BE2C (cell line): Measurements from ENCODE around the gene SLX4IP.

Source experiments
- DNase-seq: peaks from one replicate; pipeline ENCODE4 v3.0.0-alpha.2; 2020
- H3K27me3 ChIP-seq: fragments of 250-450 bp; sonication (Bioruptor Pico); 2 replicates; pipeline ENCODE4 v1.5.1; 2020; ENCODE audit warnings: mild to moderate bottlenecking
- H3K36me3 ChIP-seq: fragments of 250-450 bp; sonication (Bioruptor Pico); 2 replicates; pipeline ENCODE4 v1.5.1; 2020; ENCODE audit warnings: mild to moderate bottlenecking
- H3K4me1 ChIP-seq: fragments of 250-450 bp; sonication (Bioruptor Pico); 2 replicates; pipeline ENCODE4 v1.5.1; 2020
- H3K4me3 ChIP-seq: 2 replicates; pipeline ENCODE4 v1.5.1; 2011; ENCODE audit warnings: low read depth, low read length
- H3K9me3 ChIP-seq: fragments of 250-450 bp; sonication (Bioruptor Pico); 2 replicates; pipeline ENCODE4 v1.5.1; 2020
- TF ChIP-seq, protein P1 (sequence below): IDR thresholded peaks from 2 replicates; pipeline ENCODE4 v1.5.1; 2012; ENCODE audit warnings: mild to moderate bottlenecking, low read depth, low read length

The SLX4IP gene

DNA sequence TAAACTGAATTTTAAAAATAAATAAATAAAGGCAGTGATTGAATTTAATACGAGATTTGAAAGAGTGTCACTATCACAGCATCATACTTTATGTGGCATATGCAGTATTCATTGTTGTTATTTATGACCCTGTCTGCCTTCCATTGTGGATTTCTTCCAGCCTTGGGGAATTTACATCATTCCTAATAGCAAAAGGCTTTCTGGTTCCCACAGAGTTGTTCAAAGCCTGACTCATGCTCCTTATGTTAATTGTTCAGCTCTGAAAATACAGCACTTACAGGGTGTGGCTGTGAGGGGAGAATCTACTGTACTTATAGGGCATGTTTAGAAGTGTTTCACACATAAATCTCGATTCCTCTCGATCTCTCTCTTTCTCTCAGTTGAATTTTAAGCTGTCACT lies 184.3 kb downstream of the SLX4IP start:
- no peaks in the 10 kb centered on the region; the same call in 1 of the 2 replicates for H3K9me3 ChIP-seq
- no peaks in the 10 kb centered on the region for H3K36me3 ChIP-seq
- TF ChIP-seq, protein P1, sequence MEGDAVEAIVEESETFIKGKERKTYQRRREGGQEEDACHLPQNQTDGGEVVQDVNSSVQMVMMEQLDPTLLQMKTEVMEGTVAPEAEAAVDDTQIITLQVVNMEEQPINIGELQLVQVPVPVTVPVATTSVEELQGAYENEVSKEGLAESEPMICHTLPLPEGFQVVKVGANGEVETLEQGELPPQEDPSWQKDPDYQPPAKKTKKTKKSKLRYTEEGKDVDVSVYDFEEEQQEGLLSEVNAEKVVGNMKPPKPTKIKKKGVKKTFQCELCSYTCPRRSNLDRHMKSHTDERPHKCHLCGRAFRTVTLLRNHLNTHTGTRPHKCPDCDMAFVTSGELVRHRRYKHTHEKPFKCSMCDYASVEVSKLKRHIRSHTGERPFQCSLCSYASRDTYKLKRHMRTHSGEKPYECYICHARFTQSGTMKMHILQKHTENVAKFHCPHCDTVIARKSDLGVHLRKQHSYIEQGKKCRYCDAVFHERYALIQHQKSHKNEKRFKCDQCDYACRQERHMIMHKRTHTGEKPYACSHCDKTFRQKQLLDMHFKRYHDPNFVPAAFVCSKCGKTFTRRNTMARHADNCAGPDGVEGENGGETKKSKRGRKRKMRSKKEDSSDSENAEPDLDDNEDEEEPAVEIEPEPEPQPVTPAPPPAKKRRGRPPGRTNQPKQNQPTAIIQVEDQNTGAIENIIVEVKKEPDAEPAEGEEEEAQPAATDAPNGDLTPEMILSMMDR = no peak
- H3K27me3 ChIP-seq = no peaks in the 10 kb centered on the region
- no peaks in the 10 kb centered on the region for H3K4me1 ChIP-seq
- no peak overlapping the region for H3K4me3 ChIP-seq
- no peak for DNase-seq

DNA sequence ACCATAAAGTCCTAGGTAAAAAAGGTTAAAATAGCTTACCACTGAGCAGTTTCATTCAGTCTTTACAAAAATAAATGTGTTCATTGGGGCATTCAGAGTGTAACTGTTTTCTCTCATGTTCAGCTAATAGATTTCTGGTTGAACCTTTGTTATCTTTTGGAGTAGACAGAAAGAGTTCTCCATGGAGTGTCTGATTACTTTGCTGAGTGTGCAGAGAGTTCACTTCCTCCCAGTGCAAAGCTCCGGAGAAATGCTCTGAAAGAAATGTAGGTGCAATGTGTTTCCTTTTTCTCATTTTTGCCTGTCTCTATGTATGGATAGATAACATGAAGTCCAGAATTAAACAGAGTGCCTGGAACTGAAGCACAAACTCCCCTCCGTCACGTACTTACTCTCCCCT lies 186.0 kb downstream of the SLX4IP start:
- no peak for DNase-seq
- Histone ChIP-seq H3K4me3 (no peak overlapping the region), H3K9me3 (no peaks in the 10 kb centered on the region; the same call in 1 of the 2 replicates), H3K36me3 (no peaks in the 10 kb centered on the region), H3K27me3 (no peaks in the 10 kb centered on the region), H3K4me1 (no peaks in the 10 kb centered on the region)
- TF ChIP-seq, protein P1 = no peak

DNA sequence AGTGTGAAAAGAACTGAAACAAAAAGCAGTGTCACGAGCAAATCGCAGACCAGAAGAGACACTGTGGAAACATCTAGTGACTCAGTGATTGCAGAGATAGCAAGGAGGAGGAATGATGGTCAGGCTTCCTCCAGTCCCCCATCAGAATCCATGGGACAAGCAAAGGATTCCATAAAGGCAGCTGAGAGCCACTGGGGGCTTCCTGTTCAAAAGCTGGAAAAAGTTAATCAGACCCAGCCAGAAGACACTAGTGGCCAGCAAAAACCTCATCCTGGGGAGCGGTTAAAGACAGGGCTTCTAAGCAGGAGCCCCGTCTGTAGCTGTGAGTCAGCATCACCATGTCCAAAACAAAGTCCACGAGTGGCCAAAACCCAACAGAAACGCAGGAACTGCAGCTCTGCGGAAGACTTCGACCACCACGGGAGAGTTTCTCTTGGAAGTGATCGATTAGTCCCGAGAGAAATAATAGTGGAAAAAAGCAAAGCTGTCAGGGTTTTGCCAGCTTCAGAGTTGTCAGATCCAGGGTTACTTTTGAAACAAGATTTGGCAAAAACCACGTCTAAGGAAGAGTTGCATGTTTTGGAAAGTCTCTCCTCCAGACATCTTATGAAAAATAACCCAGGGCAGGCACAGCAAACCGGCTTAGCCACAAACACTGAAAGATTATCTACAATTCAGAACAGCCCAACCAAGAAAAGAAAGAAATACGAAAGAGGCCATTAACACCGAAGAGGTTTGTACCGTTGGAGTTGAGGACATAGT lies 187.7 kb downstream of the SLX4IP start:
- no peaks in the 10 kb centered on the region for H3K36me3 ChIP-seq
- TF ChIP-seq, protein P1 = no peak
- H3K27me3 ChIP-seq = no peaks in the 10 kb centered on the region
- no peak overlapping the region for H3K4me3 ChIP-seq
- peaks cover 8% of the 10 kb centered on the region for H3K4me1 ChIP-seq
- DNase-seq = no peak
- H3K9me3 ChIP-seq = no peaks in the 10 kb centered on the region; the same call in 1 of the 2 replicates

DNA sequence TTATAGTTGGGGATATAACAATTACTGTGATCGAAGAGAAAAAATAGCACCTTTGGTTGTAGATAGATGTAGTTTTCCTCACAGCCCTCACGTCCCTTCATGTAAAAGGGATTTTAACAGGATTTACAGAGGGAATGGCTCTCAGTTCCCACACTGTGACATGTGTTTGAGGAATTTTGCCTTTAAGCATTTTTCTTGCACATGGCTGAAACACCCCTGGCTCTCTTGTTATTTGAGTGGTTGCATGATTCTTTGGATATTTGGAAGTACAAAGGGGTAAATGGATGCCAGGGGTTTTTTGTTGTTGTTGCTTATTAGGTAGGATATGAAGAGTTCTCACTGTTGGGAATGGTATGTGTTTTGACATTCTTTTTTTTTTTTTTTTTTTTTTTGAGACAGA lies 190.5 kb downstream of the SLX4IP start:
- H3K4me1 ChIP-seq = peaks cover 10% of the 10 kb centered on the region
- TF ChIP-seq, protein P1 = no peak
- H3K36me3 ChIP-seq = no peaks in the 10 kb centered on the region
- H3K4me3 ChIP-seq = no peak overlapping the region
- no peak for DNase-seq
- H3K9me3 ChIP-seq = no peaks in the 10 kb centered on the region; the same call in 1 of the 2 replicates
- no peaks in the 10 kb centered on the region for H3K27me3 ChIP-seq

DNA sequence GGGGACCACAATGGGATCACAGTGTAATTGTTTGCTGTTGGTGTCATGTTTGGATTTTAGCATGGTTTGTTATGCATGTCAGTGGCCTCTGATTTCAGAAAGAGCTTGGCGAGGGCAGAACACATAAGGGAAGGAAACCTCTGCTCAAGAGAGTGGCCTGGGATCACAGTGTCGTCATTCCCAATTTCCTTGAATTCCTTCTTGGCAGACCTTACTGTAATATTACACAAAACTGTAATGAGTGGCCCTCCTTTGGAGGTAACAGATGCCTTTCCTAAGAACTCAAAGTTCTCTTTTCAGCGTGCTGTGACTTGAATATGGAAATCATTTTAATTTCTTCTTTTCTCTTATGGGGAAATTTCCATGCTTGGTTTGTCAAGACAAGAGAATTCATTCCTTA lies 191.8 kb downstream of the SLX4IP start:
- H3K36me3 ChIP-seq = no peaks in the 10 kb centered on the region
- H3K4me3 ChIP-seq = no peak overlapping the region

More for the DNA sequence above, 191.8 kb downstream of the SLX4IP start:
- TF ChIP-seq, protein P1 = no peak
- Histone ChIP-seq H3K27me3 (no peaks in the 10 kb centered on the region), H3K4me1 (peaks cover 10% of the 10 kb centered on the region), H3K9me3 (no peaks in the 10 kb centered on the region; the same call in 1 of the 2 replicates)
- no peak for DNase-seq
